LNCAP (cell line): ENCODE data around the gene NACA.

ENCODE experiments used
- CTCF ChIP-seq: fragments of 450-650 bp; IDR thresholded peaks from 2 replicates; pipeline ENCODE4 v1.5.1; 2017; ENCODE audit warnings: mild to moderate bottlenecking

NACA gene

GRCh38 chr12:56724972-56725722, at the start of gene NACA:
TSS of gene NACA (minus strand) at chr12:56725299. CDS start at chr12:56724521, 778 bp downstream.
- TF ChIP-seq CTCF, result no peak

GRCh38 chr12:56773113-56773512, 48.0 kb upstream of the NACA start:
- TF ChIP-seq CTCF, result no peak

- TF ChIP-seq CTCF, result no peak
These were observed 47.5 kb upstream of the NACA start for GRCh38 chr12:56772625-56773024.

- no peak for TF ChIP-seq CTCF
These were observed 44.8 kb upstream of the NACA start for GRCh38 chr12:56769868-56770267.

- TF ChIP-seq CTCF, result no peak
These were observed 43.3 kb upstream of the NACA start for GRCh38 chr12:56768424-56768823.

- no peak for TF ChIP-seq CTCF
These were observed 41.4 kb upstream of the NACA start for GRCh38 chr12:56766535-56766934.

- TF ChIP-seq CTCF, result no peak
These were observed 38.9 kb upstream of the NACA start for GRCh38 chr12:56763753-56764657.
